ENCODE data around the gene CCDC172.
A peak's percentile ranks its signal among the peaks of the same experiment; 100 is the strongest.

Gene CCDC172, protein sequence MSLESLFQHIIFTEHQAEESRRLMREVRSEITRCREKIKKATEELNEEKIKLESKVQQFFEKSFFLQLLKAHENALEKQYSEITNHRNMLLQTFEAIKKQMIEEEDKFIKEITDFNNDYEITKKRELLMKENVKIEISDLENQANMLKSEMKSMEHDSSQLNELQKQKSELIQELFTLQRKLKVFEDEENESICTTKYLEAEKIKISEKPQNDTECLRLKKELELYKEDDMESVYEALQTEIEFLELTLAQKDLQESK

DNA sequence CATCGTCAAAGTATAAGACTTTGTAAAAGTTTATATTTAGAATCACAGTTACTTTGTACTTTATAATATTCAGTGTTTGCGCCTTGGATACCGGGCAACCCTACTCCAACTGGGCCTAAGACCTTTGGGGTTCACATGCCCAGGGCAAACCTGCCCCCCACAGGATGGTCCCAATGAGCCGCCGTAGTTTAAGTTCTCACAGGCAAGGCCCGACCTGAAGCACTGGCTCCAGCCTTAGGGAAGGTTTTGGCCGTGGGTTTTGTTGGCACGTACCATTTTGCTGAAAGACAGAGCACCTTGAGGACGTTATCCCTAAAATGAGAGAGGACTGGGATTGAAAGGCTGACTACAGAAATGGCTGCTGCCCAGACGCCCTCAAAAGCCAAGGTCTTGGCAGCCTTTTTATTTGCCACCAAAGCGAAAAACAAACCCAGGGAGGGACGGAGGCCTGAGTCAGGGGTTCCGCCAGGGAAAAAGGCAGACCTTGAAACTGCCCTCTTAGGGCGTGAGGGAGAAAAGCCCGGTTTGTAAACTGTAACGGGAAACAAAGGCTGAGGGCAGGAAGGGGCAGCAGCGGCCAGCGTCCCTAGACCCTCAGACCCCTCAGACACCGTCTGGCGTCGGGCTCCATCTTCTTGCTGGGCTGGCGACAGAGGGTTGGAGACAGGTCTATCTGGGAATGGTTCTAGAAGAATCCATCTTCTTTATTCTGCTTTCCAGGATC, at the start of gene CCDC172:
Gene CCDC172 (plus strand): TSS at position 222 of the 724 bp plus-strand sequence. CDS start 564 bp downstream, outside the sequence.
- no peak for DNase-seq

DNA sequence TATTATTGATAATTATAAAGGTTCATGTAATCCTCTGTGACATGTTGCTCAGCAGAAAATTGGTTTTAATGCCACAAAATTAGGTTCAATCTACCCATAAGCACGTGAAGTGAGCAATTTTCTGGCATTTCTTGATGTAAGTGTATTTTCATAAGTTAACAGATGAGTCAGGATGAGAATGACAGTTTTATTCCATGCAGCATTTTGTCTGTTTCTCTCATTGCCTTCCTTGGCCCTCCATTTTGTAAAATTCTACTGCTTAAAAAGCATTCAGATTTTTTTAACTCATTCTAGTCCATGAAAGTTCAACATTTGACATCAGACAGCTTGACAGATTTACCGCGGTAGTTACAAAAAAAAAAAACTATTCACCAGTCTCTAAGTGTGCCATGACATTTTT, 47.3 kb upstream of the CCDC172 start:
- DNase-seq, result no peak

- DNase-seq, result no peak
These were observed 45.4 kb upstream of the CCDC172 start for GRCh38 chr10:116278846-116279245.

GRCh38 chr10:116281775-116282174, 42.5 kb upstream of the CCDC172 start:
- no peak for DNase-seq

DNA sequence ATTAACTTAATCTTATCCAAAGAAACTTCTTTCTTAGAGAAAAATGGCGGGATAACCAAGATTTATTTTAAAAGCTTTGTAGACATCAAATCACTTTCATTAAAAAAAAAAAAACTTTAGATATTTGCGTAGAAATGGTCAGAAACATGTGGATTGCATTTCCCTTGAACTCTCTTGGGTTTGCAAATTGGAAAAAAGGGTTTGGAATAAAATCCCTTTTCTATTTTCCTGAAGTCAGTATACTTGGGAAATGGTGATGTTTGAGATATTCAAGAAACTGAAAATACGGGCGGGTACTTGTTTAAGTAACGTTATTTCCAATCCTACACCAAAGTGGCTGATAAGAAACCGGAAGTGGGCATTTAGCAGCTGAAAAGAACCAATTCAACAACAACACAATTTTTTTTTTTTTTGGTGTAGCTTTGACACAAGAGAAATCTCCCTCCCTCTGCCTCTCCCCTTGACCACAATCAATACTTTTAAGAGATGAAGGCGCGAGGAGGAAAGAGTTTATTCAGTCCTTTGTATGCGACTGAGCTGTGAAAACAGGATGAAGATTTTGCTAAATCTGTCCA, 37.5 kb upstream of the CCDC172 start:
- no peak for DNase-seq

- peak; percentile 55 for DNase-seq
These were observed 36.2 kb upstream of the CCDC172 start for GRCh38 chr10:116287906-116288501.

GRCh38 chr10:116289652-116290051, 34.6 kb upstream of the CCDC172 start:
- DNase-seq, result no peak

DNA sequence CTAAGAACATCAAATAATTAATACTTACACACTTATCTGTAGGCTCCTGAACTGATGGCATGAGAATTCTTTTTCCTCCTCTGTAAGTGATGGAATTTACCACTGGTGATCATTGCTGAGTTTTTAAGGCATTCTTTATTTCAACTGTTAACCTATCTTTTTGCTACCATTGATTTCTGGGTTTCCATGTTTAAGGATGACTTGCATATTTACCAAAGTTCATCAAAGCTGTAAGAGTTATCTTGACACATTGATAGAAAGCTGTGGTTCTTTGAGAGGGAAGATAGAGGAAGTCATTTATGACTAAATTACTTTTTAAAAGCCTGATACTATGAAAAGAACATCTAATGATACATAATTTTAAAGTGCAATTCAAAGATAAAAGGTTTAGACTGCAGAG, 31.8 kb upstream of the CCDC172 start:
- DNase-seq, result no peak

- DNase-seq, result no peak
These were observed 27.9 kb upstream of the CCDC172 start for GRCh38 chr10:116296291-116296721.

DNA sequence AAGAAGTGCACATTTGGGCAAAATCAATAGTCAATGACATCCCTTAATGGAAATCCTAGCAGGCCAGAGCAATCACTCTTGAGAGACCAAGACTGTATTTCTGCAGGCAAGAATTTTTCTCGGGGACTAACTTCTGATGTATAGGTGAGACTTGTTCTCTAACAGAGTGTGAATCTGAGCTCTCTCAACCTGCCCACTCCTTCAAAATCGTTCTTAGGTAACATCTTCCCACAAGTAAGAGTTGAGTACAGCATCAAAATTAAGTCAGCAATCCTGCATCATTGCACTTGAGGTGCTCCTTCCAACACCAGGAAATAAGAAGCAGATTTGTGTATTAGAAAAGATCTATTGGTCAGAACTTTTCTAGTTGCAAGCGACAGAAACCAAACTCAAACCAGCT, 25.7 kb upstream of the CCDC172 start:
- DNase-seq, result no peak

DNA sequence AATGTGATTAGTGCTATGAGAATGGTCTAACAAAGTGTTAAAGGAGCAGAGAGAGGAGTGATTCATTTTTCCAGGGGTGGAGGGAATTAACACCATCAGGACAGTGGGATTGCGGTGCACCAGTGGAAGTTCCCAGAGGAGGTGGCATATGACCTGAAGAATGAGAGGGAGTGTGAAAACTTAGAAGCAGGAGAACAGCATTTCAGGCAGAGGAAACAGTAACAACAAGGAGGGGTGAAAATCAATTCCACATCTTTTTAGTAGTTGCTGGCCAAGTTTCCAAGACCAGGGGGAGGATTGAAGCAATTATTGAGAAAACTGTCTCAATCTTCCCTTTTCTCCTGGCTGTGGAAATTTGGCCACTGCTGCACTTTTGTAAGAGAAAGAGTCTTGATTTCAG, 23.7 kb upstream of the CCDC172 start:
- DNase-seq, result no peak

DNA sequence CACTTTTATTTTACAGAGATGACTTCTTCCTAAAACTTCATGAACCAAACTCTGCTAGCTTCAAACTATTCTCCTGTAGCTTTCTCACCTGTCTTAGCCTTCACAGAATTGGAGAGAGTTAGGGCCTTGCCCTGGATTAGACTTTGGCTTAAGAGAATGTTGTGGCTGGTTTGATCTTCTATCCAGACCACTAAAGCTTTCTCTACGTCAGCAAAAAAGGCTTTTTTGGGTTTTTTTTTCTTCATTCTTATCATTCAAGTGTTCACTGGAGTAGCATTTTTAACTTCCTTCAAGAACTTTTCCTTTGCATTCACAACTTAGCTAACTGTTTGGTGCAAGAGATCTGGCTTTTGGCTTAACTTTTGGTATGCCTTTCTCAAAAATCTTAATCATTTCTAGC, 19.3 kb upstream of the CCDC172 start:
- no peak for DNase-seq

DNA sequence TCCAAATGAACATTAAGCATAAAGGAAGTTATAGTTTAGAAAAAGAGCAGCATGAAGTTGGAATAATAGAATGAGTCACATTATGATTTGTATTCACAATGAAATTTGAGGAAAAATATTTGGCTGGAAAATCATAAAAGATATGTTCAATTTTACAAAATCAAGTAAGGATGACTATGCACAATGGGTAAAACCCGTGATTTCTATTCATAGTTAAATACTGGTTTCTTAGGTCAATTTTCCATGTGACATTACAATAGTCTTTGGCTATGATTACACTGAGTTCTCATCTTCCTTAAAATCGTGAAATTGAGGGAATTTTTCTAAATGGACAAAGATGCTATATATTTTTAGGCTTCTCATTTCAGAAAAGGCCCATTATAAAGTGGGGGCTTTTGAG, 17.4 kb upstream of the CCDC172 start:
- no peak for DNase-seq

- no peak for DNase-seq
These were observed 16.8 kb upstream of the CCDC172 start for GRCh38 chr10:116307455-116307854.

GRCh38 chr10:116311016-116311415, 13.2 kb upstream of the CCDC172 start:
- DNase-seq, result no peak

GRCh38 chr10:116311706-116312490, 12.3 kb upstream of the CCDC172 start:
- DNase-seq, result no peak

- no peak for DNase-seq
These were observed 11.7 kb upstream of the CCDC172 start for GRCh38 chr10:116312548-116312947.

DNA sequence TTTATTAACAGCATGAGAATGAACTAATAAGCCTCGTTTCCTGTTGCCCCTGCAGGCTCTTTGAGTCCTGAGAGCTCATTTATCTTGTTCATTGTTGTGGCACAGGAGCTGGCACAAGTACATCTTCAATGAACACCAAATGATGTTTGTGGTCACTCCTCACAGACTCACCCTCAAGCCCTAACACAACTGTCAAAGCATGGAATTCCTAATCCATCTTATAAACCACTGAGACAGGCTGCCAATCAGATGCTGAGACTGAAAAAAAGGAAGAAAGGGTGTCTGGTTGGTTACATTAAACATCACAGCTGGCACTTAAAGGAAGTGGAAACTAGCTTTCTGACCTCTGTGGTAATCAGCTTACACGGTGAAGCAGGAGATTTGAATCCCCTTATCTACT, 7.7 kb upstream of the CCDC172 start:
- DNase-seq, result no peak

- DNase-seq, result no peak
These were observed 845 bp downstream of the CCDC172 start for GRCh38 chr10:116324951-116325635.

- no peak for DNase-seq
These were observed 1.7 kb downstream of the CCDC172 start for GRCh38 chr10:116325987-116326386.

DNA sequence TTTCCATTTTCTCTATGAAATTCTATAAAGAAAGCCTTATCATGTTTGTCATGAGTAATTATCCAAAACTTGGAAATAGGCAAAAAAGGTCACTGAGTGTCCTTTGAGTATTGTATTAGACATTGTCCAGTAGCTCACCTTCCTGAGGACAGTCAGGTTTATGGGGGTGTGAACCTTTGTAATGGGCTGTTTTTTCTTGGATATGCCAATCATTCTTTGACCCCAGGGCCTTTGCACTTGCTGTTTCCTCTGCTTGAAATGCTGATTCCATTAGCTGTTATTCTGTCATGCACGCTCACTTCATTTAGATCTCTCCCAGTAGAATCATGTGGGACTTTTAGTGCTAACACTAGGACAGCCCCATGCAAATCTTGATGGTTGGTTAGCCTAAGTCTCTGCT, 4.9 kb downstream of the CCDC172 start:
- DNase-seq, result no peak

DNA sequence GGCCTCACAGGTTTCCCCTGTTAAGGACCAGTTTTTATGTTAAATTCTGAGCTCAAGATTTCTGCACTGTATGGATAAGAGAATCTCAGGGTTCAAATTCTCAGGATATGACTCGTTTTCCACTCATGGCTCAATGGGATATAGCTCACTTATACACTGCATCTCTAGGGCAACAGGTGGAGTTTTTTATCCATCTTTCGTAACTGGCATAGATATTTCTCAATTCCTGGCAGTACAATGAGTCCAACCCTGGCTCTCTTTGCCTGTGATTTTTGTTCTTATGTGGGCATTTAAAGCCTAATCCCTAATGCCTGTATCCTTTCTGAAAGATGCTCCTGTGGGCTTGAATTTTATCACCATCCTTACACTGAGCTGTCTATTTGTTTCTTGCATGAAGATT, 7.6 kb downstream of the CCDC172 start:
- no peak for DNase-seq
